HepG2 (cell line): Measurements from ENCODE around the gene VWA1. TPM values are rescaled to one million over a fixed set of nuclear protein-coding genes. Genes with fewer than 3 reads are reported as not detected.

Source experiments
- ATAC-seq: fragments of 200-7000 bp; cut with Tn5 transposase; 3 replicates; pipeline ENCODE4 v1.9.1; 2020; ENCODE audit warnings: mild to moderate bottlenecking, moderate library complexity
- BruUV-seq: library from RNA; stranded (reverse); fragments of 400-500 nt; replicated peaks from 2 replicates; lab custom pipeline; 2021; lab: Mats Ljungman, UMichigan
- CTCF ChIA-PET: fragments of 300-600 bp; formaldehyde crosslinking; extraction: SDS; loops from one replicate; lab custom pipeline; 2021; ENCODE audit warnings: low total read pairs, inconsistent platforms, low intra/inter-chr PET ratio; lab: Yijun Ruan, JAX
- POLR2A ChIA-PET: fragments of 350-600 bp; sonication (Branson Sonifier 250); formaldehyde crosslinking; loops from one replicate; lab custom pipeline; 2020; ENCODE audit warnings: antibody characterized with exemption, inconsistent platforms; lab: Yijun Ruan, JAX
- DNase-seq: peaks from one replicate; pipeline ENCODE4 v3.0.0-alpha.2; 2015; ENCODE audit warnings: low spot score
- FAIRE-seq: peaks from 3 replicates; lab custom pipeline; 2011; peaks lifted over from hg19 to GRCh38; lab: Jason Lieb, UNC
- H2AFZ ChIP-seq: one replicate; pipeline ENCODE4 v1.6.1; 2011; ENCODE audit warnings: low read length, inconsistent platforms
- H3K27ac ChIP-seq: fragments of 300-600 bp; 3 replicates; pipeline ENCODE4 v1.8.0; 2011; ENCODE audit warnings: mixed run types, mild to moderate bottlenecking, mixed read lengths, low read length, inconsistent platforms; ENCODE audit not compliant: insufficient read depth; ENCODE audit errors: extremely low read length
- H3K27me3 ChIP-seq, 2 experiments: fragments of 200-600 bp in 1 of 2; 2 replicates in 1 of 2; 3 replicates in 1 of 2; pipeline versions ENCODE4 v1.6.0 to v1.8.0; 2011; ENCODE audit warnings: low read length in 2 of 2, mild to moderate bottlenecking in 2 of 2, moderate library complexity in 2 of 2, inconsistent platforms in 1 of 2; ENCODE audit not compliant: insufficient read depth in 2 of 2, control insufficient read depth in 1 of 2
- H3K36me3 ChIP-seq, 2 experiments: fragments of 200-600 bp in 1 of 2; replicated peaks in 1 of 2; 2 replicates in 1 of 2; 3 replicates in 1 of 2; pipeline versions ENCODE4 v1.5.1 to v1.8.0; 2011; ENCODE audit warnings: low read length in 2 of 2, inconsistent platforms in 1 of 2; ENCODE audit not compliant: insufficient read depth in 2 of 2, control insufficient read depth in 1 of 2
- H3K4me1 ChIP-seq: 2 replicates; pipeline ENCODE4 v1.5.1; 2012; ENCODE audit warnings: low read length, inconsistent platforms; ENCODE audit not compliant: insufficient read depth
- H3K4me2 ChIP-seq: 2 replicates; pipeline ENCODE4 v1.6.0; 2011; ENCODE audit warnings: low read depth, low read length, inconsistent platforms
- H3K4me3 ChIP-seq, 3 experiments: fragments of 200-600 bp in 1 of 3; sonication (generic), shearing (Covaris generic) in 1 of 3; replicated peaks in 1 of 3; 2 replicates each; pipeline ENCODE4 v1.5.1; 2011 to 2016; ENCODE audit warnings: low read length in 3 of 3, inconsistent platforms in 2 of 3, low read depth in 2 of 3, mild to moderate bottlenecking in 2 of 3, control low read depth in 1 of 3, mixed read lengths in 1 of 3; ENCODE audit not compliant: insufficient read depth in 1 of 3
- H3K79me2 ChIP-seq: one replicate; pipeline ENCODE4 v1.6.1; 2011; ENCODE audit warnings: low read length, inconsistent platforms; ENCODE audit not compliant: insufficient read depth
- H3K9ac ChIP-seq: 2 replicates; pipeline ENCODE4 v1.6.0; 2011; ENCODE audit warnings: mild to moderate bottlenecking, low read depth, low read length, inconsistent platforms; ENCODE audit not compliant: insufficient read depth
- H3K9me3 ChIP-seq: 2 replicates; pipeline ENCODE4 v1.5.1; 2012; ENCODE audit warnings: mild to moderate bottlenecking, low read length
- H4K20me1 ChIP-seq: 2 replicates; pipeline ENCODE4 v1.6.0; 2011; ENCODE audit warnings: inconsistent platforms, mild to moderate bottlenecking, low read length, moderate library complexity; ENCODE audit not compliant: insufficient read depth
- MED1 ChIP-seq: sonication (generic); formaldehyde crosslinking; IDR thresholded peaks from 2 replicates; pipeline ENCODE4 v1.4.0; 2020; ENCODE audit warnings: missing genetic modification reagents
- MED8 ChIP-seq: sonication (generic); formaldehyde crosslinking; IDR thresholded peaks from 2 replicates; pipeline ENCODE4 v1.8.1; 2023; ENCODE audit warnings: mild to moderate bottlenecking, missing genetic modification reagents; ENCODE audit not compliant: insufficient replicate concordance
- SRSF1 ChIP-seq: fragments of 200-400 bp; formaldehyde crosslinking; optimal IDR thresholded peaks from 2 replicates; pipeline ENCODE3; 2017; ENCODE audit warnings: mild to moderate bottlenecking, low read depth, low read length, moderate library complexity
- ZBTB39 ChIP-seq: sonication (generic); formaldehyde crosslinking; IDR thresholded peaks from 2 replicates; pipeline ENCODE4 v1.5.0; 2020; ENCODE audit warnings: missing genetic modification reagents
- ZKSCAN1 ChIP-seq: fragments of 150-350 bp; IDR thresholded peaks from 2 replicates; pipeline ENCODE4 v1.6.1; 2014; ENCODE audit warnings: low read length
- ZNF280B ChIP-seq: sonication (generic); formaldehyde crosslinking; IDR thresholded peaks from 2 replicates; pipeline ENCODE4 v1.5.0; 2020; ENCODE audit warnings: missing genetic modification reagents, mild to moderate bottlenecking, borderline replicate concordance
- ZNF788 ChIP-seq: sonication (generic); formaldehyde crosslinking; IDR thresholded peaks from 2 replicates; pipeline ENCODE4 v1.5.0; 2020; ENCODE audit warnings: mild to moderate bottlenecking, missing genetic modification reagents, borderline replicate concordance
- WGBS: methylation state at CpG from one replicate; pipeline ENCODE4 v1.1.6; 2017; ENCODE audit warnings: low lambda C conversion rate; 5-methylcytosine and 5-hydroxymethylcytosine counted together
- in situ Hi-C: cut with HindIII; loops from 2 replicates; pipeline ENCODE4 v1.10.0; 2017; ENCODE audit warnings: low pct_unique_long_range_greater_than_20kb; ENCODE audit not compliant: extremely low pct_ligation_motif_present
- intact Hi-C: fragments of 100-400 bp; cut with micrococcal nuclease; formaldehyde crosslinking; loops from one replicate; pipeline ENCODE4 v1.10.0; 2022; ENCODE audit not compliant: unreplicated experiment
- polyA plus RNA-seq, 8 experiments: library from polyadenylated mRNA; depleted of rRNA in 3 of 8; stranded (reverse) in 7 of 8; unstranded in 1 of 8; fragments of >200 nt; fragmentation: Illumina TruSeq in 4 of 8; extraction: Trizol in 4 of 8; gene quantifications; 2 replicates each; pipeline versions ENCODE4 v1.2.1 to v1.2.3, GENCODE V29; 2011 to 2016; ENCODE audit warnings: low read depth in 4 of 8, missing spikeins in 1 of 8, mixed read lengths in 1 of 8; ENCODE audit not compliant: insufficient read depth in 1 of 8
- total RNA-seq, 5 experiments: library from RNA; depleted of rRNA; stranded (reverse); fragments of >200 nt; fragmentation: Illumina TruSeq; extraction: Trizol; gene quantifications; 2 replicates each; pipeline ENCODE4 v1.2.3, GENCODE V29; 2016; ENCODE audit warnings: low read depth in 1 of 5

The VWA1 gene
- total and polyA plus RNA-seq, 2 of the 13 experiments (the other 11 are each of a cell fraction or from before 2014, with no cell fraction given): 40.9 to 57.5 TPM

DNA sequence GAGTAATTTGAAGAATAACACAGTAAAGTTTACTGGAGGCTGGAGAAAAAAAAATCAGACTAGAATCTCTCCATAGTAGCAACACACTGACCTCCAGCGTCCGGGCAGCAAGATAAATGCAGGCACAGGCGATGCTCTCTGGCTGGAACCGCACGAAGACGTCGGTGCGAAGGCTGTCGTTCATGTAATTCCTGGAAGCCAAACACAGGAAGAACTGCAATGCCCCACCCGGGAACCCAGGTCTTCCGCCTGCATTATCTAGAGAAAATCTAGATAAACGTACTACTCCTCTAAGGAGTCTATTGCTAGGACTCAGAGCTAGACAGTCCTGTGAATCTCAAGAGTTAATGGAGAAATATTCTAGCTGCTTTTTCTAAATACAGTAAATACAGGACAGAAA lies 44.8 kb upstream of the VWA1 start (continued):
- TF ChIP-seq ZNF280B (CRISPR knock-in tag) (no peak), MED8 (no peak), ZBTB39 (CRISPR knock-in tag) (no peak), ZNF788 (CRISPR knock-in tag) (no peak), MED1 (CRISPR knock-in tag) (no peak)

GRCh38 chr1:1391225-1391624 lies 44.3 kb upstream of the VWA1 start:
- Histone ChIP-seq H3K27ac (no peak overlapping the region), H3K9me3 (no peaks in the 10 kb centered on the region), H3K27me3 (no peaks in the 10 kb centered on the region), H3K4me2 (no peak overlapping the region), H3K9ac (no peak overlapping the region), H3K4me1 (no peaks in the 10 kb centered on the region), H3K36me3 (peaks cover 36 to 92% of the 10 kb centered on the region in 2 experiments), H2AFZ (no peak overlapping the region), H3K79me2 (peaks cover 15% of the 10 kb centered on the region), H4K20me1 (no peaks in the 10 kb centered on the region; the same call in 1 of the 2 replicates), H3K4me3 (no peak overlapping the region)
- WGBS: 97% methylated on average over 12 of the region's 12 CpGs
- POLR2A ChIA-PET: interaction anchor here (0.6 to 6.1 kb wide), 3 partner anchors 10 to 52 kb away, joined by 3 to 43 read pairs (median 3); partner anchors contain the start of gene CCNL2
- FAIRE-seq: no peak
- in situ Hi-C loops: no loop called here
- ATAC-seq: no peak
- TF ChIP-seq ZKSCAN1 (no peak), SRSF1 (no peak)
- CTCF ChIA-PET: no interaction called here
- no peak for DNase-seq
- no TSS peak for BruUV-seq
- intact Hi-C loops: no loop called here
